Measurements from ENCODE around the gene FZD8. TPM values are rescaled to one million over a fixed set of nuclear protein-coding genes. Genes with fewer than 3 reads are reported as not detected.

Gene FZD8
- total and polyA plus RNA-seq, 2 donors: 3.1 to 8.2 TPM

GRCh38 chr10:35637462-35637861 lies 4.6 kb downstream of the FZD8 start:
- no peaks in the 10 kb centered on the region for H3K36me3 ChIP-seq (ENCODE audit: insufficient read depth)
- H3K4me1 ChIP-seq (ENCODE audit: insufficient read depth): no peaks in the 10 kb centered on the region
- 65% methylated on average over 8 of the region's 8 CpGs for WGBS
- no peak overlapping the region for H3K4me3 ChIP-seq (ENCODE audit: low read depth, low read length)
- H3K27ac ChIP-seq (ENCODE audit: low read depth): no peak overlapping the region
- no peak for DNase-seq (ENCODE audit: extremely low spot score)

- DNase-seq (ENCODE audit: extremely low spot score): no peak
- H3K27ac ChIP-seq (ENCODE audit: low read depth): no peak overlapping the region
- no peak overlapping the region for H3K4me3 ChIP-seq (ENCODE audit: low read depth, low read length)
- no peaks in the 10 kb centered on the region for H3K4me1 ChIP-seq (ENCODE audit: insufficient read depth)
- WGBS: 71% methylated on average over 7 of the region's 7 CpGs
- no peaks in the 10 kb centered on the region for H3K36me3 ChIP-seq (ENCODE audit: insufficient read depth)
Observed at GRCh38 chr10:35636956-35637355, 5.1 kb downstream of the FZD8 start.

- H3K36me3 ChIP-seq (ENCODE audit: insufficient read depth): no peaks in the 10 kb centered on the region
- 14% methylated on average over 6 of the region's 6 CpGs for WGBS
- no peaks in the 10 kb centered on the region for H3K4me1 ChIP-seq (ENCODE audit: insufficient read depth)
- no peak overlapping the region for H3K4me3 ChIP-seq (ENCODE audit: low read depth, low read length)
- H3K27ac ChIP-seq (ENCODE audit: low read depth): no peak overlapping the region
- DNase-seq (ENCODE audit: extremely low spot score): no peak
Observed at GRCh38 chr10:35635576-35635975, 6.5 kb downstream of the FZD8 start.

GRCh38 chr10:35633006-35633980 lies 8.8 kb downstream of the FZD8 start:
- Histone ChIP-seq H3K4me1 (ENCODE audit: insufficient read depth) (no peaks in the 10 kb centered on the region), H3K36me3 (ENCODE audit: insufficient read depth) (no peaks in the 10 kb centered on the region), H3K27ac (ENCODE audit: low read depth) (no peak overlapping the region), H3K4me3 (ENCODE audit: low read depth, low read length) (no peak overlapping the region)
- 58% methylated on average over 12 of the region's 12 CpGs for WGBS
- no peak for DNase-seq (ENCODE audit: extremely low spot score)

- no peaks in the 10 kb centered on the region for H3K4me1 ChIP-seq (ENCODE audit: insufficient read depth)
- H3K27ac ChIP-seq (ENCODE audit: low read depth): no peak overlapping the region
- DNase-seq (ENCODE audit: extremely low spot score): no peak
- no peak overlapping the region for H3K4me3 ChIP-seq (ENCODE audit: low read depth, low read length)
- no peaks in the 10 kb centered on the region for H3K36me3 ChIP-seq (ENCODE audit: insufficient read depth)
Observed at GRCh38 chr10:35632027-35632426, 10.1 kb downstream of the FZD8 start.

GRCh38 chr10:35631404-35631803 lies 10.7 kb downstream of the FZD8 start:
- Histone ChIP-seq H3K36me3 (ENCODE audit: insufficient read depth) (no peaks in the 10 kb centered on the region), H3K4me1 (ENCODE audit: insufficient read depth) (no peaks in the 10 kb centered on the region), H3K27ac (ENCODE audit: low read depth) (no peak overlapping the region), H3K4me3 (ENCODE audit: low read depth, low read length) (no peak overlapping the region)
- WGBS: 91% methylated on average over 1 of the region's 1 CpG
- DNase-seq (ENCODE audit: extremely low spot score): no peak

GRCh38 chr10:35626971-35627507 lies 15.1 kb downstream of the FZD8 start:
- Histone ChIP-seq H3K4me3 (ENCODE audit: low read depth, low read length) (no peak overlapping the region), H3K36me3 (ENCODE audit: insufficient read depth) (no peaks in the 10 kb centered on the region), H3K27ac (ENCODE audit: low read depth) (no peak overlapping the region), H3K4me1 (ENCODE audit: insufficient read depth) (no peaks in the 10 kb centered on the region)
- 86% methylated on average over 6 of the region's 6 CpGs for whole genome bisulfite sequencing
- no peak for DNase-seq (ENCODE audit: extremely low spot score)

- H3K36me3 ChIP-seq (ENCODE audit: insufficient read depth): no peaks in the 10 kb centered on the region
- H3K4me1 ChIP-seq (ENCODE audit: insufficient read depth): no peaks in the 10 kb centered on the region
- no peak overlapping the region for H3K27ac ChIP-seq (ENCODE audit: low read depth)
- no peak overlapping the region for H3K4me3 ChIP-seq (ENCODE audit: low read depth, low read length)
- 62% methylated on average over 5 of the region's 5 CpGs for WGBS
- DNase-seq (ENCODE audit: extremely low spot score): no peak
Observed at GRCh38 chr10:35614312-35614711, 27.8 kb downstream of the FZD8 start.

GRCh38 chr10:35613597-35614226 lies 28.4 kb downstream of the FZD8 start:
- no peaks in the 10 kb centered on the region for H3K4me1 ChIP-seq (ENCODE audit: insufficient read depth)
- 68% methylated on average over 8 of the region's 8 CpGs for WGBS
- no peak for DNase-seq (ENCODE audit: extremely low spot score)
- no peak overlapping the region for H3K27ac ChIP-seq (ENCODE audit: low read depth)
- H3K4me3 ChIP-seq (ENCODE audit: low read depth, low read length): no peak overlapping the region
- H3K36me3 ChIP-seq (ENCODE audit: insufficient read depth): no peaks in the 10 kb centered on the region

GRCh38 chr10:35613107-35613440 lies 29.0 kb downstream of the FZD8 start:
- Histone ChIP-seq H3K4me1 (ENCODE audit: insufficient read depth) (no peaks in the 10 kb centered on the region), H3K36me3 (ENCODE audit: insufficient read depth) (no peaks in the 10 kb centered on the region)
- 75% methylated on average over 2 of the region's 2 CpGs for WGBS

GRCh38 chr10:35612385-35613106 lies 29.6 kb downstream of the FZD8 start:
- WGBS: 44% methylated on average over 6 of the region's 6 CpGs
- no peak for DNase-seq (ENCODE audit: extremely low spot score)

More at GRCh38 chr10:35613107-35613440, 29.0 kb downstream of the FZD8 start:
- Histone ChIP-seq H3K4me3 (ENCODE audit: low read depth, low read length) (no peak overlapping the region), H3K27ac (ENCODE audit: low read depth) (no peak overlapping the region)
- no peak for DNase-seq (ENCODE audit: extremely low spot score)

GRCh38 chr10:35611750-35612149 lies 30.3 kb downstream of the FZD8 start:
- DNase-seq (ENCODE audit: extremely low spot score): no peak
- H3K4me3 ChIP-seq (ENCODE audit: low read depth, low read length): no peak overlapping the region
- no peaks in the 10 kb centered on the region for H3K4me1 ChIP-seq (ENCODE audit: insufficient read depth)
- H3K36me3 ChIP-seq (ENCODE audit: insufficient read depth): no peaks in the 10 kb centered on the region
- H3K27ac ChIP-seq (ENCODE audit: low read depth): no peak overlapping the region
- WGBS: 79% methylated on average over 6 of the region's 6 CpGs

More at GRCh38 chr10:35612385-35613106, 29.6 kb downstream of the FZD8 start:
- Histone ChIP-seq H3K36me3 (ENCODE audit: insufficient read depth) (no peaks in the 10 kb centered on the region), H3K27ac (ENCODE audit: low read depth) (no peak overlapping the region), H3K4me1 (ENCODE audit: insufficient read depth) (no peaks in the 10 kb centered on the region), H3K4me3 (ENCODE audit: low read depth, low read length) (no peak overlapping the region)

- no peak overlapping the region for H3K27ac ChIP-seq (ENCODE audit: low read depth)
- H3K36me3 ChIP-seq (ENCODE audit: insufficient read depth): no peaks in the 10 kb centered on the region
- DNase-seq (ENCODE audit: extremely low spot score): no peak
- H3K4me3 ChIP-seq (ENCODE audit: low read depth, low read length): peak overlapping the region; percentile 44
- no peaks in the 10 kb centered on the region for H3K4me1 ChIP-seq (ENCODE audit: insufficient read depth)
- 71% methylated on average over 16 of the region's 16 CpGs for WGBS
Observed at GRCh38 chr10:35608328-35608672, 33.8 kb downstream of the FZD8 start.

Measured in urinary bladder (tissue), 4 donors.